Neural progenitor cell (in vitro differentiated cells): Measurements from ENCODE around the gene ZNF91.

Experiments used
- EZH2phosphoT487 ChIP-seq: fragments of 200-600 bp; sonication (generic); IDR thresholded peaks from 2 replicates; pipeline ENCODE4 v1.6.1; 2017; ENCODE audit warnings: antibody characterized with exemption
- TF ChIP-seq, protein P1 (sequence below): fragments of 200-600 bp; sonication (generic); IDR thresholded peaks from 2 replicates; pipeline ENCODE4 v1.5.1; 2017; ENCODE audit warnings: antibody characterized with exemption, mild to moderate bottlenecking

DNA sequence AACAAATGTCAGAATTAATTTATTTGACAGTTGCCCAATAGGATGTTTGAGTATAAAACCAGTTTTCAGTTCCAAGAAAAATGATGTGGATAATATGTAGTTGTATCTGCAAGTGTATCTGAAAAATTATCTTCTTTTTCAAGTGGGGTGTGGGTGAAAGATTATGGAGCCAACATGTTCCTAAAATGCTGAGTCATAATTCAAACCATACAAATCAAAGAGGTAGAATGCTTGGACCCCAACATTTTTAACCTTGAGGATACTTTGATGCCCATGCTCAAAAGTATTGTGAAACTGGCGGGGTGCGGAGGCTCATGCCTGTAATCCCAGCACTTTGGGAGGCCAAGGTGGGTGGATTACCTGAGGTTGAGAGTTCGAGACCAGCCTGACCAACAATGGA is 91.0 kb downstream of the ZNF91 start:
- TF ChIP-seq, protein P1, sequence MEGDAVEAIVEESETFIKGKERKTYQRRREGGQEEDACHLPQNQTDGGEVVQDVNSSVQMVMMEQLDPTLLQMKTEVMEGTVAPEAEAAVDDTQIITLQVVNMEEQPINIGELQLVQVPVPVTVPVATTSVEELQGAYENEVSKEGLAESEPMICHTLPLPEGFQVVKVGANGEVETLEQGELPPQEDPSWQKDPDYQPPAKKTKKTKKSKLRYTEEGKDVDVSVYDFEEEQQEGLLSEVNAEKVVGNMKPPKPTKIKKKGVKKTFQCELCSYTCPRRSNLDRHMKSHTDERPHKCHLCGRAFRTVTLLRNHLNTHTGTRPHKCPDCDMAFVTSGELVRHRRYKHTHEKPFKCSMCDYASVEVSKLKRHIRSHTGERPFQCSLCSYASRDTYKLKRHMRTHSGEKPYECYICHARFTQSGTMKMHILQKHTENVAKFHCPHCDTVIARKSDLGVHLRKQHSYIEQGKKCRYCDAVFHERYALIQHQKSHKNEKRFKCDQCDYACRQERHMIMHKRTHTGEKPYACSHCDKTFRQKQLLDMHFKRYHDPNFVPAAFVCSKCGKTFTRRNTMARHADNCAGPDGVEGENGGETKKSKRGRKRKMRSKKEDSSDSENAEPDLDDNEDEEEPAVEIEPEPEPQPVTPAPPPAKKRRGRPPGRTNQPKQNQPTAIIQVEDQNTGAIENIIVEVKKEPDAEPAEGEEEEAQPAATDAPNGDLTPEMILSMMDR, result no peak
- no peak for TF ChIP-seq EZH2phosphoT487
